CD1c-positive myeloid dendritic cell (primary cell): ENCODE results near the gene POLR2L.
A peak's percentile ranks its signal among the peaks of the same experiment; 100 is the strongest.

Experiments used
- DNase-seq: peaks from one replicate; pipeline ENCODE4 v3.0.0-alpha.2; 2016; ENCODE audit errors: extremely low spot score

POLR2L gene

GRCh38 chr11:868802-869201 lies 26.5 kb upstream of the POLR2L start:
- DNase-seq, result no peak

GRCh38 chr11:868394-868793 lies 26.1 kb upstream of the POLR2L start:
- DNase-seq, result no peak

GRCh38 chr11:867856-868358 lies 25.6 kb upstream of the POLR2L start:
- DNase-seq, result no peak

GRCh38 chr11:866481-866880 lies 24.2 kb upstream of the POLR2L start:
- DNase-seq, result no peak

GRCh38 chr11:865462-866430 lies 23.4 kb upstream of the POLR2L start:
- DNase-seq, result no peak

- DNase-seq, result no peak
Measured at GRCh38 chr11:864898-865297, 22.6 kb upstream of the POLR2L start.

- DNase-seq, result no peak
Measured at GRCh38 chr11:863910-864827, 21.8 kb upstream of the POLR2L start.

- DNase-seq, result no peak
Measured at GRCh38 chr11:863023-863909, 20.9 kb upstream of the POLR2L start.

- no peak for DNase-seq
Measured at GRCh38 chr11:862696-863022, 20.3 kb upstream of the POLR2L start.

GRCh38 chr11:862081-862661 lies 19.8 kb upstream of the POLR2L start:
- DNase-seq, result no peak

GRCh38 chr11:861105-861479 lies 18.8 kb upstream of the POLR2L start:
- no peak for DNase-seq

GRCh38 chr11:860234-861104 lies 18.1 kb upstream of the POLR2L start:
- no peak for DNase-seq

- DNase-seq, result peak; percentile 35
Measured at GRCh38 chr11:859394-860131, 17.2 kb upstream of the POLR2L start.

GRCh38 chr11:858762-859339 lies 16.5 kb upstream of the POLR2L start:
- DNase-seq, result no peak

GRCh38 chr11:858053-858761 lies 15.9 kb upstream of the POLR2L start:
- DNase-seq, result no peak

- no peak for DNase-seq
Measured at GRCh38 chr11:856397-856796, 14.1 kb upstream of the POLR2L start.

- no peak for DNase-seq
Measured at GRCh38 chr11:855796-856195, 13.5 kb upstream of the POLR2L start.

- DNase-seq, result no peak
Measured at GRCh38 chr11:855330-855674, 13.0 kb upstream of the POLR2L start.
